GM19468 (cell line): ENCODE data around the gene EDARADD.

ENCODE experiments used
- ATAC-seq: cut with Tn5 transposase; IDR thresholded peaks from one replicate; pipeline ENCODE4 v1.9.1; 2021; ENCODE audit warnings: mild to moderate bottlenecking, moderate library complexity, moderate number of reproducible peaks; ENCODE audit not compliant: unreplicated experiment; ENCODE audit errors: extremely low read depth

EDARADD gene

DNA sequence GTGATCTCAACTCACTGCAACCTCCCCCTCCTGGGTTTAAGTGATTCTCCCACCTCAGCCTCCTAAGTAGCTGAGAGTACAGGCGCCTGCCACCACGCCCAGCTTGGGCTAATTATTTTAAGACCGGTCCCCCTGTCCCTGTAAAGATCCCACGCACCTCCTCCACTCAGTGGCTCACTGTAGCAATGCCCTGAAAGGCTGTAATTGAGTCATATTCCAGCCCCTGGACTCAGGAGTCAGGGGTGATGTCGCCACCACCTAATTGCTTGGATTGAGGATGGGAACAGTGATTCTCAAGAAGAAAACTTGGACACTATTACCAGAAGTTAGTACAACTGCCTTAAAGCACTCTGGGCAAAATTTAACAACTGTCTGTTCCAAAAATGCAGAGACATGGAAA, 3.1 kb upstream of the EDARADD start:
- ATAC-seq: no peak

DNA sequence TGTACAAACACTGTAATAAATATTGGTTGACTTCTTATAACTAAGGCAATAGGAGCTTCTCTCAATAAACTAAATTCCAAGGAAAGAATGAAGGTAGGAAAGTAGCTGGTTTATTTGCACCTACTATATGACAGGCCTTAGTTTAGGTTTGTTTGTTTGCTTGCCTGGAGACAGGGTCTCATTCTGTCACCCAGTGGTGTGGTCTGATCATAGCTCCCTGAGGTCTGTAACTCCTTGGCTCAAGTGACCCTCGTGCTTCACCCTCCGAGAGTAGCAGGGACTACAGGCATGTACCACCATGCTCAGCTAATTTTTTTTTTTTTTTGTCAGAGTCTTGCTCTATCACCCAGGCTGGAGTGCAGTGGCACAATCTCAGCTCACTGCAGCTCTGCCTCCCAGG, 1.9 kb upstream of the EDARADD start:
- ATAC-seq: no peak

- ATAC-seq: no peak
Observed at GRCh38 chr1:236394879-236395229, 768 bp downstream of the EDARADD start.

GRCh38 chr1:236395230-236395946, 1.3 kb downstream of the EDARADD start:
- peak; percentile 20 for ATAC-seq

DNA sequence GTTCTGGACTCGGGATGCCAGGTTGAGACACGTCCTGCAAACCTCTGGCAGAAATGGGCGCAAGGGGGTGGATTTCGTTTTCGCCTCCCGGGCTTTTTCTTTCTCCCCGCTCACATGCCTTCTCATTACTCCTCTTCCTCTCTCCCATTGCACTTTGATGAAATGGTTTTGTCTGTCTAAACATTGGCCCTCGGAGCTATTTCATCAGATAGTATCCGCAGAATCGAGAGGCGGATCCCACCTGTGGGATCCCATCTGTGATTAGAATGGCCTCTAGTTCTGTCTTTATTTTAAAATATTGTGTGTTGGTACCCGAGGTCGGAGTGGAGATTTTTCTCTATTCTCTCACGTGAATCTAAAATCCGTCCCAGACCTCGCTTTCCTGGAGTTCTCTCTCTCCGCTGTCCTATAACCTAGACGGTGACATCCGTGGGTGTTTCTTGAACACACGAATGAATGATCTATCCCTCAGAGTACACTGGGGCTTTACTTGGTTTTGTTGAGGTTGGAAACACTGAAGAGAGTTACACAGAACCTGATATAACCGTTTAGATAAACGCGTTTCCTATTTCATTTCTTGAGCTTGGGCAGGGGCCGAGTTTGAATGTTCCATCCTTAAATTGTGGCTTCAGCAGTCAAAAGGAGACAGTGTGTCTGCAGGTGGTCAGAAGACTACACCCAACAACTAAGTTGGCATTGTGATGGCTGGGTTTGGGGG, 2.0 kb downstream of the EDARADD start:
- ATAC-seq: no peak

DNA sequence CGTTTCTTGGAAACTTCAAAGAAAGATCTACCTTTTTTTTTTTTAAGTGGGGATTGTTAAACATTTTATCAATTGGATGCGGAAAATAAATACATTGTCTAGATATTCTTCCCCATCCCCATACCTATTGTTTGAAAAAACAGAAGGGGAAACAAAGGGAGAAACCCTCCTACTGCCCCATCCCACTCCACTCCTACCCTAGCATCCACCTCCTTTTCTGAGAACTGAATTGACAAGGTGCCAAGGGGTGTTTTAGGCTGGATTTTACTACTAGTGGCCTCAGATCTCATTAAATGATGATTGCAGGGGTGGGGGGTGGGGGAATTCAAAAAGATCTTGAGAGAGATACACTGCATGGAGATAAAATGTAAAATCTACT, 2.6 kb downstream of the EDARADD start:
- ATAC-seq: no peak

GRCh38 chr1:236397173-236397759, 3.2 kb downstream of the EDARADD start:
- ATAC-seq: no peak

- no peak for ATAC-seq
Observed at GRCh38 chr1:236398538-236398937, 4.5 kb downstream of the EDARADD start.

GRCh38 chr1:236400061-236400603, 6.0 kb downstream of the EDARADD start:
- ATAC-seq: no peak

- ATAC-seq: no peak
Observed at GRCh38 chr1:236401698-236402097, 7.6 kb downstream of the EDARADD start.

DNA sequence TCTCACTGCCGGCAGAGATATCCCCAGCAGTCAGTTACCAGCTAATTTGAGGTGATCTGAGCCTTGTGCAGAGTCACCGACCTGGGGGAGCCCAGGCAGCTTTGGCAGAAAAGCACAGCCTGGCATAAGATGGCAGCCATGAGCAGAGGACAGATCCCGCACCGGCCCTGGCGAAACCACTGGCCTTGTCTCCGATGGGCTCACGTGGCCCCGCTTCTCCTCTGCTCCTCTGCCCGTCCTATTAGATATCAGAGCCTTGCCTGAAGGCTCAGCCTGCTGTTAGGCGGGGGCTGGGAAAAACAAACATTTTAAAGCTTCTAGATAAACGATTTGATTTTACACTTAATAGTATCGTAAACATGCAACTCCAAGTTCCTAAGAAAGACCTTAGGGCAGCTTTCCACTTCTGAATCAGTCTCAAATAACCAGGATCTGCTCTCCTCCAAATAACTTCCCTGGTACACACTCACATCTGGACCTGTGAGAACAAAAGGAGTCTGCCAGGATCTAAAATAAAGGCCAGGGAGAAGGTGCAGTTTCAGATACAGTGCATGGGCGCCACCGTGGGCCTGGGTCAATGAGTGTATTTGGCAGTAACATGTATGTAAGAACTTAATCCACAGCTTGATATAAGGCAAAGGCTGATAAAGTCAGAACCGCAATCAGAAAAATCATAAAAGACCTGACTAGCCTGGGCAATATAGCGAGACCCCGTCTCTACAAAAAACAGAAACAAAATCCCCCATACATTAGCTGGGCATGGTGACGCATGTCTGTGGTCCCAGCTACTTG, 10.0 kb downstream of the EDARADD start:
- ATAC-seq: no peak

GRCh38 chr1:236407059-236407458, 13.0 kb downstream of the EDARADD start:
- no peak for ATAC-seq

- no peak for ATAC-seq
Observed at GRCh38 chr1:236413688-236414087, 19.6 kb downstream of the EDARADD start.

DNA sequence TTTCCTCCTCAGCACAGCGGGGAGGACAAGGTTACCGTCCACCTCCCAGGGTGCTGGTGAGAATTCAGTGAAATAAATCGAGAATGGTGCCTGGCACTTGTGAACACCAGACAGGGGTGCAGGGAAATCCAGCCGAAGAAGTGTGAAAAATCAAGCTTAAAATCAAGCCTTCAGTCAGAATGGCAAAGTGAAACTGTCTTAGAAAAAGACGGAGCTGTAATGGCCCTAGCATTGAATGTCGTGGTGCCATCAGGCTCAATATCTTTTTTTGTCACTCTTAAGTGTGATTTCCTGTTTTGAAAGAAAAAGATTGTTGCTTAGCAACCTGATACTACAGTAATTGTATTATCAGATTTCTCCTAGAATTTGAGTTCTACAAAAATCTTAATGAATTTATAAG, 22.1 kb downstream of the EDARADD start:
- ATAC-seq: no peak

- ATAC-seq: no peak
Observed at GRCh38 chr1:236417336-236417735, 23.2 kb downstream of the EDARADD start.

DNA sequence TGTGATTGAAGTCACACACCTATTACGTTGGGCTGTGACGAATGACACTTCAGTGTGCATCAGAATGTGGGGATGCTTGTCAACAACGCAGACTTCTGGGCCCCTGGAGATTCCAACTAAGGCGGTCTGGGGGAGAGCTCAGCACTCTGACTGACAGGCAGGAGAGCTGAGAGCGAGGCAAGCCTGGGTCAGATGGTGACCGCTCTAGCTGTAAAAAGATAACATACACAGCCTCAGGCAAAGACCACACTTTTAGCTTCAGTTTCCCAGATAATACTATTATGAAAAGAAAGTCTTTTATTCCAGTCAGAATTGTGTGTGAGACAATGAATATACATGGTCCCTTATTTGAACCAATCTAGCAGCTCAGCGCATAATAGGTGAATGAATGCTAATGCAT, 25.4 kb downstream of the EDARADD start:
- no peak for ATAC-seq

DNA sequence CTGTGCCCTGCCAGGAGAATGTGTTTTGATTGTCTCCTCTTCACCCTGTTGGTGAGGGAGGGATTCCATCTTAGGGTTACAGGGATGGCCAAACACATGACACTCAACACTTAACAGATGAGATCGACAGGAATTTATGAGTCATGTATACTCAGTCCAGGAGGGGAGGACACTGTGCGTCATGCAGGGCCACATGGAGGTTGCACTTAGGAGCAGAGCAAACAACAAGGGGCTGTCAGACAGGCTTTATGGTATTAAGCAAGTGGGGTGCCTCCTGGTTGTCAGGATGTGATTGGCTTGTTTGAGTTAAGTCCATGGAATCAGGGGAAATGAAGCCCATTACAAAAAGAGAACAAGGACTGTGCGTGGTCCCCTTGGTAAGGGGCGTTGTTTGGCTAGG, 26.9 kb downstream of the EDARADD start:
- ATAC-seq: no peak

- no peak for ATAC-seq
Observed at GRCh38 chr1:236421850-236422516, 27.9 kb downstream of the EDARADD start.

GRCh38 chr1:236422517-236422876, 28.4 kb downstream of the EDARADD start:
- ATAC-seq: no peak

DNA sequence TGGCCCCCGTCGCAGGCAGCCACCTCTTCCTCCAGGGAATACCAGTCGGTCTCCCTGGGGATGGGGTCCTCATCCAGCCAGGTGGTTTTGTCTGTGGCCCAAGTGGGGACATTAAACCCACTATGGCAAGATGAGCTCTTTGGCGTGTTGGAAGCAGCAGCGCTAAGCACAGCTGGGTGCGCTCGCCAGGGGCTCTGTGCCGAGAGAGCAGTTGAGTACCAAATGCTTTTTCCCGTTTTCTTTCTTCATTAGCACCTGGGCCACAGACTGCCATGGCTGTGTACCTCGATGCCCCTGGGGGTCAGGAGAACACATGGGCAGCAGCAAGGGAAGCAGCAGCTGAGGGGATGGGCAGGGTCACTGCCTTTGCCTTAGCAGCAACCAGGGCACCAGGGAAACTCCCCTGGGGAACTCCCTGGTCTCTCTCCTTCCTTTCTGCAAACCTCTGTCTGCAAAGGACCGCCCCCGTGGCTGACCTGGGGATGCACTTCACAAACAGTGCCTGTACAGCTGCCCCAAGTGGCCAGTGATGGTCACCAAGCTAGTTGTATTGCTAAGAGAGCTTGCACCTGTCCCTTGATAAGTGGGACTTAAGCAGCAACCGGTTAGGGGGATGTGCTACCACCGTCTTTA, 31.1 kb downstream of the EDARADD start:
- ATAC-seq: peak; percentile 83
